B cell (primary cell): ENCODE measurements around the gene CFAP74. TPM values are rescaled to one million over a fixed set of nuclear protein-coding genes. Genes with fewer than 3 reads are reported as not detected.

Source experiments
- ATAC-seq: fragments of 200-7000 bp; cut with Tn5 transposase; one replicate; pipeline ENCODE4 v1.10.0; 2021; ENCODE audit warnings: low read depth, mild to moderate bottlenecking, moderate number of reproducible peaks, moderate library complexity
- CTCF ChIA-PET: fragments of 350-600 bp; sonication (Branson Sonifier 250); formaldehyde crosslinking; loops from one replicate; lab custom pipeline; 2021; ENCODE audit warnings: antibody characterized with exemption, inconsistent platforms; lab: Charles Lee
- POLR2A ChIA-PET: fragments of 350-600 bp; sonication (Branson Sonifier 250); formaldehyde crosslinking; loops from one replicate; lab custom pipeline; 2021; ENCODE audit warnings: antibody characterized with exemption; lab: Charles Lee
- DNase-seq: peaks from one replicate; pipeline ENCODE4 v3.0.0; 2013
- H2AFZ ChIP-seq: 2 replicates; pipeline ENCODE4 v1.6.1; 2012; ENCODE audit warnings: mild to moderate bottlenecking, low read depth, low read length; ENCODE audit not compliant: insufficient read depth, poor library complexity, severe bottlenecking
- H3K27ac ChIP-seq, 2 donors: 1 replicate in 1 of 2; 2 replicates in 1 of 2; pipeline ENCODE4 v1.5.1; 2012 to 2013; ENCODE audit warnings: low read length in 2 of 2, mild to moderate bottlenecking in 2 of 2, moderate library complexity in 1 of 2
- H3K27me3 ChIP-seq, 4 experiments: fragments of 200-600 bp in 1 of 4; sonication (generic) in 1 of 4; replicated peaks in 1 of 4; 1 replicate in 2 of 4; 2 replicates in 2 of 4; pipeline versions ENCODE4 v1.6.1 to v1.7.0; 2013 to 2016; ENCODE audit warnings: low read length in 3 of 4, mild to moderate bottlenecking in 2 of 4, mixed read lengths in 1 of 4, moderate library complexity in 1 of 4; ENCODE audit not compliant: insufficient read depth in 4 of 4, control insufficient read depth in 3 of 4; ENCODE audit errors: control extremely low read depth in 1 of 4
- H3K36me3 ChIP-seq, 2 experiments: replicated peaks in 1 of 2; 1 replicate in 1 of 2; 2 replicates in 1 of 2; pipeline versions ENCODE4 v1.6.1 to v1.7.1; 2013; ENCODE audit warnings: low read length in 1 of 2; ENCODE audit not compliant: insufficient read depth in 2 of 2, control insufficient read depth in 1 of 2; ENCODE audit errors: control extremely low read depth in 1 of 2, extremely low read depth in 1 of 2
- H3K4me1 ChIP-seq, 2 donors: fragments of 200-600 bp in 1 of 2; sonication (generic) in 1 of 2; 1 replicate in 1 of 2; 2 replicates in 1 of 2; pipeline versions ENCODE4 v1.5.1 to v1.6.1; 2013 to 2017; ENCODE audit warnings: low read length in 2 of 2; ENCODE audit not compliant: control insufficient read depth in 2 of 2, insufficient read depth in 2 of 2
- H3K4me2 ChIP-seq: replicated peaks from 2 replicates; pipeline ENCODE3; 2012; ENCODE audit warnings: mild to moderate bottlenecking, low read depth, low read length; ENCODE audit not compliant: poor library complexity, severe bottlenecking
- H3K4me3 ChIP-seq, 5 experiments: fragments of 200-600 bp in 1 of 5; sonication (generic) in 1 of 5; 1 replicate in 3 of 5; 2 replicates in 2 of 5; pipeline versions ENCODE4 v1.5.1 to v1.7.0; 2011 to 2016; ENCODE audit warnings: low read length in 4 of 5, mild to moderate bottlenecking in 4 of 5, low read depth in 2 of 5, control low read depth in 1 of 5, moderate library complexity in 1 of 5; ENCODE audit not compliant: insufficient read depth in 1 of 5; ENCODE audit errors: control extremely low read depth in 1 of 5, extremely low read depth in 1 of 5
- H3K79me2 ChIP-seq: fragments of 200-600 bp; sonication (generic); one replicate; pipeline ENCODE4 v1.6.0; 2016; ENCODE audit warnings: low read length; ENCODE audit not compliant: control insufficient read depth, insufficient read depth
- H3K9ac ChIP-seq: fragments of 200-600 bp; sonication (generic); 2 replicates; pipeline ENCODE4 v1.6.1; 2017; ENCODE audit warnings: mild to moderate bottlenecking, low read length, moderate library complexity
- H3K9me3 ChIP-seq, 3 donors: one replicate each; pipeline versions ENCODE4 v1.6.1 to v1.7.1; 2013; ENCODE audit warnings: low read length in 2 of 3; ENCODE audit not compliant: control insufficient read depth in 2 of 3, insufficient read depth in 1 of 3; ENCODE audit errors: control extremely low read depth in 1 of 3
- H4K20me1 ChIP-seq: 2 replicates; pipeline ENCODE4 v1.6.0; 2012; ENCODE audit warnings: mild to moderate bottlenecking, low read length; ENCODE audit not compliant: insufficient read depth, control insufficient read depth, poor library complexity, severe bottlenecking
- H3K27ac Mint-ChIP-seq: one replicate; pipeline ENCODE4 v1.8.0; 2021; ENCODE audit warnings: mixed read lengths
- H3K27me3 Mint-ChIP-seq: one replicate; pipeline ENCODE4 v1.8.0; 2021; ENCODE audit warnings: mixed read lengths
- H3K4me1 Mint-ChIP-seq: one replicate; pipeline ENCODE4 v1.8.0; 2021; ENCODE audit warnings: mixed read lengths
- H3K4me3 Mint-ChIP-seq: one replicate; pipeline ENCODE4 v1.8.0; 2021; ENCODE audit warnings: mixed read lengths
- H3K9me3 Mint-ChIP-seq: one replicate; pipeline ENCODE4 v1.8.0; 2022; ENCODE audit warnings: mixed read lengths; ENCODE audit not compliant: insufficient read depth
- EZH2 ChIP-seq: IDR thresholded peaks from 2 replicates; pipeline ENCODE4 v1.6.1; 2012; ENCODE audit warnings: borderline replicate concordance, low read depth, mild to moderate bottlenecking, moderate library complexity, low read length; ENCODE audit not compliant: insufficient read depth, poor library complexity, severe bottlenecking
- WGBS: methylation state at CpG from one replicate; pipeline ENCODE4 v1.1.5; 2013; ENCODE audit warnings: missing lambda C conversion rate; ENCODE audit not compliant: insufficient coverage; 5-methylcytosine and 5-hydroxymethylcytosine counted together
- intact Hi-C: fragments of 100-400 bp; cut with micrococcal nuclease; formaldehyde crosslinking; loops from one replicate; pipeline ENCODE4 v1.10.0; 2022
- polyA plus RNA-seq: library from polyadenylated mRNA; depleted of rRNA; stranded (reverse); fragments of >200 nt; gene quantifications from 2 replicates; pipeline ENCODE4 v1.2.3, GENCODE V29; 2012
- total RNA-seq, 2 donors: library from RNA; stranded (reverse); fragments of 120-200 nt in 1 of 2; gene quantifications; 1 replicate in 1 of 2; 2 replicates in 1 of 2; pipeline versions ENCODE4 v1.2.3 to v1.2.4, GENCODE V29; 2013 to 2022
- TF ChIP-seq, protein P1 (sequence below): fragments of 200-600 bp; IDR thresholded peaks from one replicate; pipeline ENCODE4 v1.8.0; 2022; ENCODE audit warnings: antibody characterized with exemption, mild to moderate bottlenecking

CFAP74 gene
- total and polyA plus RNA-seq, 2 donors (not counting 1 experiment from before 2014, with no cell fraction given): not detected

DNA sequence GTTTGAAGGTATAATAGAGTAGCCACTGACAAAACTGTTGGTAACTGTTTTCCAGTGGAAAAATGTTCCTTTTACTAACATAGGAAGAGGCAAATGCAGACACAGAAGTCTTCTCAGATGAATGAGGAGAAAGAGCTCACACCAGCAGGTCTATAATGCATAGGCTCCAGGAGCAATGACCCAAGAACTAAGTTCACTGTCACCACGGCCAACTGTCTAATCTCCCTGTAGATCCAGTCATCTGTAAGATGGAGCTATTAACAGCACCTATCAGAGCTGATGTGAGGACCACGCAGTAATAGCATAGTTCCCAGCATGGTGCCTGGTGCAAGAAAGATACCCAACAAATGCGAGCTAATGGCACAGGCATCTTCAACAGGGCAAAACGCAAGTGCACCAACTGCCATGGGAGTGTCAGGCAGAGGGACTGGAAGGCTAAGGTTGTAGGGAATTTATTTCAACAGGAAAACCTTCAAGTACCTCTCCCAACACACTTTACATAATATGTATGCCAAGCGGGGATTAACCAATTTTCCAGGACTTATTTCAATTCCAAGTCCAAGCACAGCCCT, 125.6 kb downstream of the CFAP74 start:
- no peak overlapping the region for H3K9ac ChIP-seq
- Mint-ChIP-seq H3K4me1 (peaks cover 77% of the 10 kb centered on the region), H3K9me3 (no peaks in the 10 kb centered on the region), H3K27ac (peak overlapping the region; percentile 1), H3K4me3 (peak overlapping the region; percentile 1), H3K27me3 (no peaks in the 10 kb centered on the region)
- ChIA-PET CTCF (no interaction called here), POLR2A (interaction anchor here (0.6 kb wide), 1 partner anchor 63 kb away, joined by 3 read pairs; no protein-coding TSS in a partner anchor)
- H3K4me1 ChIP-seq: peaks cover 40 to 59% of the 10 kb centered on the region in 2 donors
- H3K9me3 ChIP-seq: no peaks in the 10 kb centered on the region
- H3K36me3 ChIP-seq: peaks cover 2 to 45% of the 10 kb centered on the region in 2 experiments
- DNase-seq: no peak
- peak overlapping the region in 1 of 2 donors; percentile 48 for H3K27ac ChIP-seq
- peaks cover 99% of the 10 kb centered on the region for H3K79me2 ChIP-seq
- WGBS: 94% methylated on average over 3 of the region's 5 CpGs
- no peak overlapping the region for H3K4me3 ChIP-seq
- intact Hi-C loops: no loop called here
- H2AFZ ChIP-seq: no peak overlapping the region
- TF ChIP-seq, protein P1, sequence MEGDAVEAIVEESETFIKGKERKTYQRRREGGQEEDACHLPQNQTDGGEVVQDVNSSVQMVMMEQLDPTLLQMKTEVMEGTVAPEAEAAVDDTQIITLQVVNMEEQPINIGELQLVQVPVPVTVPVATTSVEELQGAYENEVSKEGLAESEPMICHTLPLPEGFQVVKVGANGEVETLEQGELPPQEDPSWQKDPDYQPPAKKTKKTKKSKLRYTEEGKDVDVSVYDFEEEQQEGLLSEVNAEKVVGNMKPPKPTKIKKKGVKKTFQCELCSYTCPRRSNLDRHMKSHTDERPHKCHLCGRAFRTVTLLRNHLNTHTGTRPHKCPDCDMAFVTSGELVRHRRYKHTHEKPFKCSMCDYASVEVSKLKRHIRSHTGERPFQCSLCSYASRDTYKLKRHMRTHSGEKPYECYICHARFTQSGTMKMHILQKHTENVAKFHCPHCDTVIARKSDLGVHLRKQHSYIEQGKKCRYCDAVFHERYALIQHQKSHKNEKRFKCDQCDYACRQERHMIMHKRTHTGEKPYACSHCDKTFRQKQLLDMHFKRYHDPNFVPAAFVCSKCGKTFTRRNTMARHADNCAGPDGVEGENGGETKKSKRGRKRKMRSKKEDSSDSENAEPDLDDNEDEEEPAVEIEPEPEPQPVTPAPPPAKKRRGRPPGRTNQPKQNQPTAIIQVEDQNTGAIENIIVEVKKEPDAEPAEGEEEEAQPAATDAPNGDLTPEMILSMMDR: no peak
- TF ChIP-seq EZH2: no peak
- no peaks in the 10 kb centered on the region for H3K27me3 ChIP-seq
- H3K4me2 ChIP-seq: no peak overlapping the region
- H4K20me1 ChIP-seq: peaks cover 94% of the 10 kb centered on the region
- ATAC-seq: no peak

DNA sequence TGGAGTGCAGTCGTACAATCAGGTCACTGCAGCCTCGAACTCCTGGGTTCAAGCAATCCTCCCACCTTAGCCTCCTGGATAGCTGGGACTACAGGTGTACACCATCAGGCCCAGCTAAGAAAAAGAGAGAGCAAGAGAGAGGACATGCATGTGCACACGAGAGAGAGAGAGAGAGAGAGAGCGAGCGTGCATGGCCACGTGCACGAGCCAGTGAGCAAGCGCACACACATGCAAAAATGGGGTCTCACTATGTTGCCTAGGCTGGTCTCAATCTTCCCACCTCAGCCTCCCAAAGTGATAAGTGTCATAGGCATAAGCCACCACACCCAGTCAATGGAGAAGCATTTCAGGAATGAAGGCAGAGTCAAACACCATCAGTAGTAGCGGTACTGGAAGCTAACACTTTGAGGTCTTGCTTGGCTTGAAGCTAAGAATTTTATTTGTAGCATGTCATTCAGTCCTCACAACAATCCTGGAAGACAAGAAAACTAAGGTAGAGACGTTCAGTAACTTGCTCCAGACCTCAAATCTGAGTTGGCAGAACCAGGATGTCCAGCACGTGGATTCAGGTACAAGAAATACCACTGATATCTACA, 127.2 kb downstream of the CFAP74 start:
- Histone ChIP-seq H2AFZ (no peak overlapping the region), H3K36me3 (peaks cover 2 to 48% of the 10 kb centered on the region in 2 experiments), H4K20me1 (peaks cover 94% of the 10 kb centered on the region), H3K4me3 (no peak overlapping the region), H3K79me2 (peaks cover 99% of the 10 kb centered on the region), H3K4me2 (peak overlapping the region; percentile 9), H3K9me3 (no peaks in the 10 kb centered on the region), H3K27ac (peak overlapping the region in 1 of 2 donors; percentile 16), H3K9ac (no peak overlapping the region), H3K27me3 (no peaks in the 10 kb centered on the region), H3K4me1 (peaks cover 46 to 66% of the 10 kb centered on the region in 2 donors)
- CTCF ChIA-PET: no interaction called here
- no peak for TF ChIP-seq EZH2
- TF ChIP-seq, protein P1: no peak
- H3K27me3 Mint-ChIP-seq: no peaks in the 10 kb centered on the region
- H3K4me3 Mint-ChIP-seq: no peak overlapping the region
- intact Hi-C loops: no loop called here
- WGBS: 70% methylated on average over 4 of the region's 11 CpGs
- H3K27ac Mint-ChIP-seq: peak overlapping the region; percentile 28
- ATAC-seq: no peak
- DNase-seq: no peak
- POLR2A ChIA-PET: no interaction called here
- H3K4me1 Mint-ChIP-seq: peaks cover 81% of the 10 kb centered on the region
- no peaks in the 10 kb centered on the region for H3K9me3 Mint-ChIP-seq
